ENCODE results near the gene KDELR1. TPM values are rescaled to one million over a fixed set of nuclear protein-coding genes. Genes with fewer than 3 reads are reported as not detected.

KDELR1 gene
- total and polyA plus RNA-seq, 9 of the 15 experiments (the other 6 are each of a cell fraction or from before 2014, with no cell fraction given) = 6.1 to 165 (median 58.5) TPM

GRCh38 chr19:48397263-48398101 is 6.1 kb upstream of the KDELR1 start (continued):
- TF ChIP-seq ZNF444 (CRISPR knock-in tag; IDR thresholded peaks at IDR 0.05) = no peak
- TF ChIP-seq, protein P1, sequence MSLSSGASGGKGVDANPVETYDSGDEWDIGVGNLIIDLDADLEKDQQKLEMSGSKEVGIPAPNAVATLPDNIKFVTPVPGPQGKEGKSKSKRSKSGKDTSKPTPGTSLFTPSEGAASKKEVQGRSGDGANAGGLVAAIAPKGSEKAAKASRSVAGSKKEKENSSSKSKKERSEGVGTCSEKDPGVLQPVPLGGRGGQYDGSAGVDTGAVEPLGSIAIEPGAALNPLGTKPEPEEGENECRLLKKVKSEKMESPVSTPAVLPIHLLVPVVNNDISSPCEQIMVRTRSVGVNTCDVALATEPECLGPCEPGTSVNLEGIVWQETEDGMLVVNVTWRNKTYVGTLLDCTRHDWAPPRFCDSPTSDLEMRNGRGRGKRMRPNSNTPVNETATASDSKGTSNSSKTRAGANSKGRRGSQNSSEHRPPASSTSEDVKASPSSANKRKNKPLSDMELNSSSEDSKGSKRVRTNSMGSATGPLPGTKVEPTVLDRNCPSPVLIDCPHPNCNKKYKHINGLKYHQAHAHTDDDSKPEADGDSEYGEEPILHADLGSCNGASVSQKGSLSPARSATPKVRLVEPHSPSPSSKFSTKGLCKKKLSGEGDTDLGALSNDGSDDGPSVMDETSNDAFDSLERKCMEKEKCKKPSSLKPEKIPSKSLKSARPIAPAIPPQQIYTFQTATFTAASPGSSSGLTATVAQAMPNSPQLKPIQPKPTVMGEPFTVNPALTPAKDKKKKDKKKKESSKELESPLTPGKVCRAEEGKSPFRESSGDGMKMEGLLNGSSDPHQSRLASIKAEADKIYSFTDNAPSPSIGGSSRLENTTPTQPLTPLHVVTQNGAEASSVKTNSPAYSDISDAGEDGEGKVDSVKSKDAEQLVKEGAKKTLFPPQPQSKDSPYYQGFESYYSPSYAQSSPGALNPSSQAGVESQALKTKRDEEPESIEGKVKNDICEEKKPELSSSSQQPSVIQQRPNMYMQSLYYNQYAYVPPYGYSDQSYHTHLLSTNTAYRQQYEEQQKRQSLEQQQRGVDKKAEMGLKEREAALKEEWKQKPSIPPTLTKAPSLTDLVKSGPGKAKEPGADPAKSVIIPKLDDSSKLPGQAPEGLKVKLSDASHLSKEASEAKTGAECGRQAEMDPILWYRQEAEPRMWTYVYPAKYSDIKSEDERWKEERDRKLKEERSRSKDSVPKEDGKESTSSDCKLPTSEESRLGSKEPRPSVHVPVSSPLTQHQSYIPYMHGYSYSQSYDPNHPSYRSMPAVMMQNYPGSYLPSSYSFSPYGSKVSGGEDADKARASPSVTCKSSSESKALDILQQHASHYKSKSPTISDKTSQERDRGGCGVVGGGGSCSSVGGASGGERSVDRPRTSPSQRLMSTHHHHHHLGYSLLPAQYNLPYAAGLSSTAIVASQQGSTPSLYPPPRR (CRISPR knock-in tag; IDR thresholded peaks at IDR 0.05; ENCODE audit: borderline replicate concordance) = no peak
- TF ChIP-seq ZNF77 (CRISPR knock-in tag; IDR thresholded peaks at IDR 0.05) = no peak
- no peak for TF ChIP-seq ZZZ3 (IDR thresholded peaks at IDR 0.05)
- TF ChIP-seq ZNF354B (CRISPR knock-in tag; IDR thresholded peaks at IDR 0.05) = no peak
- TF ChIP-seq SUPT5H (IDR thresholded peaks at IDR 0.05) = peak; percentile 79
- no peak for TF ChIP-seq ZFP1 (CRISPR knock-in tag; IDR thresholded peaks at IDR 0.05)
- TF ChIP-seq GMEB1 (CRISPR knock-in tag; IDR thresholded peaks at IDR 0.05) = no peak
- TF ChIP-seq KLF13 (tag; IDR thresholded peaks at IDR 0.05; ENCODE audit: borderline replicate concordance, low read depth) = no peak
- no peak for TF ChIP-seq TBL1XR1 (IDR thresholded peaks at IDR 0.05; ENCODE audit: low read length in 2 of 2)
- peak; percentile 68; the same call in 1 of the 2 replicates for TF ChIP-seq PHB2 (IDR thresholded peaks at IDR 0.05; ENCODE audit: low read depth)
- no peak for TF ChIP-seq HNRNPK (IDR thresholded peaks at IDR 0.05; ENCODE audit: low read depth, low read length, poor library complexity, severe bottlenecking)
- no peak for TF ChIP-seq SIN3A (IDR thresholded peaks at IDR 0.05; ENCODE audit: borderline replicate concordance in 2 of 2, control insufficient read depth in 1 of 2, low read depth in 2 of 2, low read length in 2 of 2)
- TF ChIP-seq ID3 (CRISPR knock-in tag; IDR thresholded peaks at IDR 0.05) = no peak
- TF ChIP-seq ID3 (tag; IDR thresholded peaks at IDR 0.05) = no peak
- TF ChIP-seq ETV1 (tag; conservative IDR thresholded peaks at IDR 0.05; ENCODE audit: low read depth) = peak; percentile 44; the same call in 1 of the 2 replicates
- TF ChIP-seq HMGN3 (IDR thresholded peaks at IDR 0.05; ENCODE audit: borderline replicate concordance, extremely low read depth, insufficient read length, low read depth, low read length) = no peak
- no peak for TF ChIP-seq SIN3B (IDR thresholded peaks at IDR 0.05; ENCODE audit: low read depth)
- TF ChIP-seq, protein P2, sequence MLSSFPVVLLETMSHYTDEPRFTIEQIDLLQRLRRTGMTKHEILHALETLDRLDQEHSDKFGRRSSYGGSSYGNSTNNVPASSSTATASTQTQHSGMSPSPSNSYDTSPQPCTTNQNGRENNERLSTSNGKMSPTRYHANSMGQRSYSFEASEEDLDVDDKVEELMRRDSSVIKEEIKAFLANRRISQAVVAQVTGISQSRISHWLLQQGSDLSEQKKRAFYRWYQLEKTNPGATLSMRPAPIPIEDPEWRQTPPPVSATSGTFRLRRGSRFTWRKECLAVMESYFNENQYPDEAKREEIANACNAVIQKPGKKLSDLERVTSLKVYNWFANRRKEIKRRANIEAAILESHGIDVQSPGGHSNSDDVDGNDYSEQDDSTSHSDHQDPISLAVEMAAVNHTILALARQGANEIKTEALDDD (IDR thresholded peaks at IDR 0.05) = no peak
- no peak for TF ChIP-seq TEAD2 (tag; IDR thresholded peaks at IDR 0.05)
- no peak for TF ChIP-seq FOXJ2 (tag; IDR thresholded peaks at IDR 0.05)

All from K562 (cell line).